Hematopoietic multipotent progenitor cell treated with erythropoietin and hydrocortisone succinate and interleukin-3 and kit ligand, for 17 days (in vitro differentiated cells): ENCODE data around the gene TSR1.

ENCODE experiments used
- DNase-seq: peaks from one replicate; pipeline ENCODE4 v3.0.0-alpha.2; 2015; ENCODE audit warnings: low spot score

The TSR1 gene

DNA sequence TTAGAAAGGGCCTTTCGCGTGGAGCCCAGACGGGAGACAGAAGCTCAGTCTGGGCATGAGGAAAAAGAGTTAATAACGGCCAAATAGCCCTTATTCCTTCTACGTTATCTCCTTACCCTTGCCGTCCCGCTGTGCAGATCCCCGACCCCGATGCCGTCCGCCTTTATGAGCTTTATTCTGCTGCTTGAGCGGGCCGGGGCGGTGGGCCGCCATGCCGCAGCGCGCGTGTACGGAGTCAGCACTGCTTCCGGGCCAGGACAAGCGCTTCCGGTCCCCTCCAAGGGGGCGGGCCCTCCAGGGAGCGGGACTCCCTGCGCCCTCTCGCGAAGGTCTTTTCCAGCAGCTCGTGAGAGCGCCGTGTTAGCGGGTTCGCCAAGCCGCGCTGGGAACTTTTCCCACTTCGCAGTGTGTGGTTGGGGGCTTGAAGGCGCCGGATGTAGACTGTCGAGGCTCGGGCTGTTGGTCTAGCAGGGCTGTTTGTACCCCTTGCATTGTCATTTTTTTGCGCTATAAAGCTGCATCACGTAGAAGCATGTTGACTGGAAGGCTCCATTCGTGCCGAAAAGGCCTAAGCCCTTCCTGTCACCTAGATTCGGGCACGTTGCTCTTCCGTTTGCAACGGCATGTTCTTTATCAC is at the start of gene TSR1:
Gene TSR1, minus strand, starts transcription at position 243 of the 637 bp plus-strand sequence. Its CDS starts 30 bp downstream, at position 213.
- DNase-seq = peak; percentile 83

DNA sequence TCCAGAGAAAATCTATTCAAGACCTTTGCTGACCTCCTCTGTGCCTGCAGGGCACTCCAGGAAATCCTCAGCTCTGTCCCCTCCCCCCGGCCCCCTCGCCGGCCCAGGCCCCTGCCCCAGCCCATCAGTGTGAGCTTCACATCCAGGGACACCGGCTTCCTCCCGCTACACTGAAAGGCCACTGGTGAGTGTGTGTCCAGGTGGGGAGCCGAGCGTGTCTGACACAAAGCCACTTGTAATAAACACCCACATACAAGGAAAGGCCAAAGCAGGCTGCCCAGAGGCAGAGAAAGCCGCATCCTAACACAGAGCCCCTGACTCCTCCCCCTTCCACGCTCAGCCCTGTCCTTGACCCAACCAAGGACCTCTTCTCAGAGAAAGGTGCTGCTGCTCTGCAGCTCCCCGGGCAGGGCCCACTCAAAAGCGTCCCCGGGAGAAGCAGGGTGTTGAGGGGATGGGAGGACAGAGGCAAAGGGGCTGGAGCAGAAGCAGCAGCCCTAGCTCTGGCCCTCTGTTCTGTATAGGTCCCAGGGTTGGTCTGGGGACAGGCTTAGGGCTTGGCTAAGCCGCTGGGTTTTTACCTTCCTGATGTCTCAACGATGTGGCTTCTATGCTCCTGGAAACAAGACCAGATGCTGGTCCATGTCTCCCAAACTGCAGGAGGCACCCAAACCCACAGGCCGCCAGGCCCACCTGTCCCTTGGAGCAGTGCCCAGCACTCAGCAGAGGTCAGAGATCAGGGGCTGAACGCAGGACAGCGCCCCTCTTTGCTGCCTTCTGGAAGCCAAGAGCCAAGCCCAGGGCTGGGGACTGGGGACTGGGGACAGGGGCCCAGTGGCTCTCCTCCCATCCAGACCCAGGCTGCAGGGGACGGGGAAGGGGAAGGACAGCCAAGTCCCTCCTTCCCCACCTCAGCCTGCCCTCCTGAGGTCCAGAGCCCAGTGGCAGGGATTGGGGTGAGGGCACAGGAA is 49.3 kb upstream of the TSR1 start:
- DNase-seq = no peak

DNA sequence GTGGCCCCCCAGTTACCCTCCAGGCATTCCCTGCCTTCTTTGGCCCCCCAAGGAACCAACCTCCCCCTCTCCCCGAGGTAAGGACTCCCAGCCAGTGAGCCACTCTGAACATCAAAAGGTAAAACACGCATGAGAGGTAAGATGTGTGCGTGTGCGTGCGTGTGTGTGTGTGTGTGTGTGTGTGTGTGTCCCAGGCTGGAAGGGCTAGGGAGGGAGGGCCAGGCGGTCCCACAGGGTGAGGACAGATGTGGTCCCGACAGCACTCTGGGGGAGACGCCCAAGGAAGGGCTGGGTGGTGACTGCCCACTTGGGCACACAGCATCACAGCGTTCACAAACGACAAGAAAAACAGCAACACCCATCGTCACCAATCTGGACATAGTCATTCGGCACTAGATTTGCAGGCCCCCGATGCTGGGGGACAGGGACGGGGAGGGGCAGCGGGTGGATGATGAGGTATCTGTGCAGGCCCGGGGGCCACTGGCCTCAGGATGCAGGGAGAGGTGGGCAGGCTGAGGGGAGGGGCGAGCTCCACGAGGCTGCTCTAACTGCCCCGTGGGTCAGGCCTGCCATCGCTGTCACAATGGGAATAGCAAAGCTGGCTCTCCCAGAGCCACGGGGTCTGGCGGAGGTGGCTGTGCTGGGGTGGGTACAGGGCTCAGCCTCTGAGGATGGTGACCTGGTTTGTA is 48.3 kb upstream of the TSR1 start:
- no peak for DNase-seq

DNA sequence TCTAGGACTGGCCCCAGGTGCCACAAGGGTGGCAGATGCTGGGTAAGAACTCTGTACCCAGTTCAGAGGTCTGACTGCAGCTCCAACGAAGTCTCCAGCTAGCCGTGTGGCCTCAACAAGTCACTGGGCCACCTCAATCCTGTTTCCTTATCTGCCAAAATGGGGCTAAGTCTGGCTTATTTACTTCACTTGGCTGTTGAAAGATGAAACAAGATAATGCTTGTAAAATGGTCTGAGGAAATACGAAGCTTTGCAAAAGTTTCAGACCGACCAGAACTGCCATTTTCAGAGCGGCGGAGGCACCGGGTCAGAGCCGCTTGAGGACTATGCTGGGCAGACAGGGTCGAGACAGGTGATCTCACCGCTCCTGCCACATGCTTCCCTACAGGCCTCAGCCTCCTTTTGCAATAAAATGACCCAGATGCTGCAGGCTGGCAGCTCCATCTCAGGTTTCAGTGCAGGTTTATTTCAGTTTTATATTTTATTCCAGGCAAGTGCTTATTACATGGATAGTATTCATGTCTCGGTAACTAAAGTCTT is 47.4 kb upstream of the TSR1 start:
- no peak for DNase-seq

DNA sequence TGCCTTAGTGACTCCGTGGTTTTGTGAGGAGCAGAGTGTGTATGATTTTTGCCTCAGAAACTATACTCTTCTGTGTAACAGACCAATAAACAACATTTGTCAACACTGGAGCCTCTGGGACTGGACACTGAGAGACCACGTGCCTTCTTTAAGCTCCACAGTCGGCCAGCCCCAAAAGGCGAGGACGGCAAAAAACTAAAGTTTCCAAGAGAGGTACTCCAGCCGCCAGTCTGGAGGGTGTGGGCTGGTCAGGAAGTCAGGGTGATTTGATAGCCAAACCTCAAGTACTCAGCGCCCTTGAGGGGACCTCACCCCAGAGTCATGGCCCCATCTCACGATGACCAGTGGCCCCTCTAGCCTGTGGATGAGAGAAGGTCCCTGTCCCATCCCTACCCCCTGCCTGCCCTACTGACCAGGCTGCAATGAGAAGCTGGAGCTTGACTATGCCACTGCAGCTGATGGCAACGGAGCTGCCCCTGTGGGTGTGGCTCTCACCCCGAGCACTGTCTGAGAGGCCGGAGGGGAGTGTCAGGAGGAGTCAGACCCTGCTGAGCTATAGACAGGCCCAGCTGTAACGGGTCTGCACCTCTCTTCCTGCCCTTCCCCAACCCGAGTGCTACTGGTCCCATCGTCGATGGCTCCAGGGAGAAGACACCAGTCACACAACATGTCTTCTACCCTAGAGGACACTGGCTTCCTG is 44.8 kb upstream of the TSR1 start:
- no peak for DNase-seq

DNA sequence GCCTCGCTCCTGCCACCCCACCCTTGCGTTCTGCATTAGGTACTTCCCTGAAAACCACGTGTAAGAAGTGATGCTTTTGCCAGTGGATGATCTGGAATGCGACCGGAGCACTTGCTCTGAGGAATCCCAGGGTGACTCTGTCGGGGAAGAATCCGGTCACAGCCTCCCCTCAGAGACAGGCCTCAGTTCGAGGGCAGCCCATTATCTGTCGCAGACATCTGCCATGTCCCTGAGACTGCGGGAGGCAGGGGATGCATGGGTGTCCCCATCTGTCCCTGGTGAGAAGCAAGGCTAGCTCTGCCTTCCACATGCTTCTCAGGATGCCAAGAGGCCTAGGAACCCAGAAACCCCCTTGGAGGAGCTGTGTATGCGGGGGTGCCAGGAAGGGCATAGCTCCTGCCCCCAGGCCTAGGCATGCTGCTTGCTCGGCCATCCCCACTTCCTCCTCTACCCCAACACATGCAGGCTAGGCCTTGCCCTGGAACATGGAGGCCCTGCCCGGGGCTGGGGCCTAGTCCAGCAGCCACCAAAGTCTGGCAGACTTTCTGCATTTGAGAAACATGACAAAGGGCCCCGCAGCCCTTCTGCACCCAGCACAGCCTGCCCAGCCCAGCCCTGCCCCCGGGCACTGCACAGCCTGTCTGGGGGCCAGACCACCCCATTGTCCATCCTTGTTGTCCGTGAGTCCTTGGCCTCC is 44.1 kb upstream of the TSR1 start:
- DNase-seq = no peak

DNA sequence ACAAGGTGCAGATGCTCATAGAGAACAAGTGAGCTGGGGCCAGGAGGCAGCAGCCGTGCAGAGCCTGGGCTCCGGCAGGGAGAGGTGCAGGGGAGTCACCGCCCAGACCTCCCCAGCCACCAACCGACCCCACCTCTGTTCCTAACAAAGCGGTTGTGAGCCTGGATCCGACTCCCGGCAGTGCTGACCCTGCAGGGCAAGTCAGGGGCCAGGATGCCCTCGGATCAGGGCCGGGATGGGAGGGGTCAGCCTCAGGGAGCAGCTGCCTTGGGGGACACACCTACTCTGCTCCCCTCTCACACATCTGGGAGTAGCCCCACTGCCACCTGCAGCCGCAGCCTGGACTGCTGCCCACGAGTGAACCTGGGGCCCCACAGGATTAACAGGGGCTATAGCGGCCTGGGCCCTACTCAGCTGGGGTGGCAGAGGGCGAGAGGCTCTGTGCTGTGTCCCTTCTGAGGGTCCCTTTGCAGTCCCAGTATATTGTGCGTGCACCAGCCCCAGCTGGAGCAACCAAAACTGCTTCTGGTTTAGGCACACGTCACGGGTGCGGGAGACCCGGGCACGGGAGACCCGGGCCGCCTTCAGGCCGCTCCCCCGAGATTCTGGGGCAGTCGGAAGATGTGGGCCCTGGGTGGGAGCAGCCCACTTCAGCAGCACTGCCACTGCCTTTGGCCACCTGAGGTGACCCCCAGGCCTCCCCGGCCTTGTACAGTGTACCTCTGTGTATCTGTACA is 43.4 kb upstream of the TSR1 start:
- DNase-seq = no peak

DNA sequence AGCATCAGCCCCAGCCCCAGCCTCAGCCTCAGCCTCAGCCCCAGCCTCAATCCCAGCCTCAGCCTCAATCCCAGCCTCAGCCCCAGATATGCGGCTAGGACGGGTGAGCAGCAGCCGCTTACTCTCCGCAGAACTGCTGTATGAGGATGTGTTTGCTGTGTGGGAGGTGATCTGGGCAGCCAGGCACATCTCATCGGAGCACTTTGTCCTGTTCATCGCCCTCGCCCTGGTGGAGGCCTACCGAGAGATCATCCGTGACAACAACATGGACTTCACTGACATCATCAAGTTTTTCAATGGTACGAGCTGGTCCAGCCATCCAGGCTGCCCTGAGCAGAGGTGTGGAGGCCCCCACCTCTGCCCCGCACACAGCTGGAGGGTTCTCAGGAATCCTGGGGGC is 42.6 kb upstream of the TSR1 start:
- no peak for DNase-seq

DNA sequence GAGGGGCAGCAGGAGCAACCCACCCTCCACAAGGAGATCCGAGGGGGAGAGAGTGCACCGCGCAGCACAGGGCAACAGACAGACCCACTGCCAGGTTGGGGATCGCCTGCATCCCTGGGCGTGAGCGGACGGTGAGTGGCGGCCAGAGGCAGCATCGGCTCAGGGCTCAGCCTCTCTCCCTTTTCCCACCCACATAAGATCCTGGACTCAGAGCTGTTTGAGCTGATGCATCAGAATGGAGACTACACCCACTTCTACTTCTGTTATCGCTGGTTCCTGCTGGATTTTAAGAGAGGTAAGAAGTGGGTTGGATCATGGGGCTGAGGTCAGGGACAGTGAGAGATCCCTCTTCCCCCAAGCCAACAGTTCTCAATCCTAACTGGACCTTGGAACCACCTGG is 41.4 kb upstream of the TSR1 start:
- no peak for DNase-seq

DNA sequence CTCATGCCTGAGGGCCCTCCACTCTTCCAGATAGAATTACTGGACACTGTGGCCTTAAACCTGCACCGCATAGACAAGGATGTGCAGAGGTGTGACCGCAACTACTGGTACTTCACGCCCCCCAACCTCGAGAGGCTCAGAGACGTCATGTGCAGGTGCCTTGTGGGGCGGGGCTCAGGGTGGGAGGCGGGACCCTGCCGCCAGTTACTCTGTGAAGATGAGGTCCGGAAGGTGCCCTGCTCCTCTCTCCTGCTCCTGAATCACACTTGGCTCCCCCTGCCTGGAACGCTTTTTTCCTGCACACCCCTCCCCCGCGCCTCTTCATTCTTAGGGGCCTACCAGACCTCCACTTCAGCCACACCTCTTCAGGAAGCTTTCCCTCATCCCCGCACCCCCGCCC is 39.9 kb upstream of the TSR1 start:
- DNase-seq = no peak

DNA sequence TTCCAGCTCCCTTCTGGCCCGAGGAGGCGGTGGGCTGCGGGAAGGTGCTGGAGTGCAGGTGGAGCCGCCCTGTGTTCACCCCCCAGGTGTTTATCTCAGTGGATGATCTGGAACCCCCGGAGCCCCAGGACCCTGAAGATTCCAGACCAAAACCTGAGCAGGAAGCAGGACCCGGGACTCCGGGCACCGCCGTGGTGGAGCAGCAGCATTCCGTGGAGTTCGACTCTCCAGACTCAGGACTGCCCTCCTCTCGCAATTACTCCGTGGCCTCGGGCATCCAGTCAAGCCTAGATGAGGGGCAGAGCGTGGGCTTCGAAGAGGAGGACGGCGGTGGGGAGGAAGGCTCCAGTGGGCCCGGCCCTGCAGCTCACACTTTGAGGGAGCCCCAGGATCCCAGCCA is 39.1 kb upstream of the TSR1 start:
- DNase-seq = no peak

DNA sequence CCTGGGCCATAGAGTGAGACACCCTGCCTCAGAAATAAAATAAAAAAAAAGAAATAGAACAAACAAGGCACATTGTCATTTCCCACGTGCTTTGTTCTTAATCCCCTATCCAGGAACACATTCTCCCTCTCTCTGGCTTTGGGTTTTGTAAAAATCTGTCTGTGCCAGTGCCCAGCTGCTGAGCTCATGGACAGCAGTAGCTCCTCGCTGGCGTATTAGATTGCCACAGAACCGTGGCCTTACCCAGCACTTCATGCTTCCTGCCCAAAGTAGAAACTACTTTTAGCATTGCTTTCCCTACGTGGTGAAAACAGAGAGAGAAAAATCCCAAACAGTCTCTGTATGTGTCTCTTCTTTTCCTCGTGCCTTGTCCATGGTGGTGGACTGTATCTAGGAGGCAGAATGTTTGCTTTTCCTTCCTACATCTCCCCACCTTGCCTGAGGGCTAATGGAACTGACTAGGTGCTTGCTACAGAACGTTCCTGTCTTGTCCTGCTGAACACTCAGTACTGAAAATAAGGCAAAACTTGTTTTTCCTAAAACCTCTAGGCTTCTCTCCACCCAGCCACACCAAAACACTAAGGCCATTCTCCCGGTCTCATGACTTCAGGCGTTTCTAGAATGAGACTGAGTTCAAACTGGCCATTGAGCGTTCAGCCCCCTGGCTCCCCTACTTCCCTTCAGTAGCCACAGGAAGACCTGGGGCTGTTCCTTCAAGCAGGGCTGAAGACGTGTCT is 38.5 kb upstream of the TSR1 start:
- DNase-seq = no peak

DNA sequence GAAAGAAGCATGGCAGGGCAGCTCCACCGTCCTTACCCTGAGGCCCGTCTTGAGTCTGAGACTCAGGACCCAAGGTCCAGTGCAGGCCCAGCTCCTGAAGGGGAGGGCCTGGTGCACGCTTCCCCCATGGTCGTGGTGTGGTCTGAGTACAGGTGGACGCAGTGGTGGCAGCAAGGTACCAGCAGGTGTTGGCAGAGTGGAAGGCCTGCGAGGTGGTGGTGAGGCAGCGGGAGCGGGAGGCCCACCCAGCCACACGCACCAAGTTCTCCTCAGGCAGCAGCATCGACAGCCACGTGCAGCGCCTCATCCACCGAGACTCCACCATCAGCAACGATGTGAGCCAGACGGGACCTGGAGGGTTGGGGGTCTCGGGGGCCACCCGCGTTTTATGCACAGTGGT is 36.9 kb upstream of the TSR1 start:
- no peak for DNase-seq

DNA sequence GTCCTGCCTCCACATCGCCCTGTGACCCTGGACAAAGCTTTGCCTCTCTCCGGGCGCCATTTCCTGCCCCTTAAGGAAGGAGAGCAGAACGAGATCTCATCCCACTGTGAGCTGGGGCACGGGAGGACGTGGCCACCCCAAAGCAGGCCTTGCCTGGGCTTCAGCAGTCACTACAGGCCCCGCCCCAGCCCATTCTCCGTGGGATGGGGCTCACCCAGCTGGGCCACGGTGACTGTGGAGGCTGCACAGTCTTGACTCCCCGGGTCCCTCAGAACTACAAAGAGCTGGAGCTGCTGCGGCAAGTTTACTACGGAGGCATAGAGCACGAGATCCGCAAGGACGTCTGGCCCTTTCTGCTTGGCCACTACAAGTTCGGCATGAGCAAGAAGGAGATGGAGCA is 36.4 kb upstream of the TSR1 start:
- no peak for DNase-seq

DNA sequence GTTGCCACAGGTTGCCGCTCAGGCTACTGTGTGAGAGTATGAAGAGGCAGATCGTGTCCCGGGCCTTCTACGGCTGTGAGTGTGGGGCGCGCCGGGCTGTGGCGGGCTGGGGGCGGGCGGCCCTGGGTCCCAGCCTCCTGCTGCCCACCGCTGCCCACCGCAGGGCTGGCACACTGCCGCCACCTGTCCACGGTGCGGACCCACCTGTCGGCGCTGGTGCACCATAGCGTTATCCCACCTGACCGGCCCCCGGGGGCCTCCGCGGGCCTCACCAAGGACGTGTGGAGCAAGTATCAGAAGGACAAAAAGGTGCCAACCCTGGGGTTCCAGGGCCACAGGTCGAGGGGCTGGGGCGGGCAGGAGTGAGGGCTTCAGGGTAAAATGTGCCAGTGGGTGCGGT is 35.9 kb upstream of the TSR1 start:
- no peak for DNase-seq

DNA sequence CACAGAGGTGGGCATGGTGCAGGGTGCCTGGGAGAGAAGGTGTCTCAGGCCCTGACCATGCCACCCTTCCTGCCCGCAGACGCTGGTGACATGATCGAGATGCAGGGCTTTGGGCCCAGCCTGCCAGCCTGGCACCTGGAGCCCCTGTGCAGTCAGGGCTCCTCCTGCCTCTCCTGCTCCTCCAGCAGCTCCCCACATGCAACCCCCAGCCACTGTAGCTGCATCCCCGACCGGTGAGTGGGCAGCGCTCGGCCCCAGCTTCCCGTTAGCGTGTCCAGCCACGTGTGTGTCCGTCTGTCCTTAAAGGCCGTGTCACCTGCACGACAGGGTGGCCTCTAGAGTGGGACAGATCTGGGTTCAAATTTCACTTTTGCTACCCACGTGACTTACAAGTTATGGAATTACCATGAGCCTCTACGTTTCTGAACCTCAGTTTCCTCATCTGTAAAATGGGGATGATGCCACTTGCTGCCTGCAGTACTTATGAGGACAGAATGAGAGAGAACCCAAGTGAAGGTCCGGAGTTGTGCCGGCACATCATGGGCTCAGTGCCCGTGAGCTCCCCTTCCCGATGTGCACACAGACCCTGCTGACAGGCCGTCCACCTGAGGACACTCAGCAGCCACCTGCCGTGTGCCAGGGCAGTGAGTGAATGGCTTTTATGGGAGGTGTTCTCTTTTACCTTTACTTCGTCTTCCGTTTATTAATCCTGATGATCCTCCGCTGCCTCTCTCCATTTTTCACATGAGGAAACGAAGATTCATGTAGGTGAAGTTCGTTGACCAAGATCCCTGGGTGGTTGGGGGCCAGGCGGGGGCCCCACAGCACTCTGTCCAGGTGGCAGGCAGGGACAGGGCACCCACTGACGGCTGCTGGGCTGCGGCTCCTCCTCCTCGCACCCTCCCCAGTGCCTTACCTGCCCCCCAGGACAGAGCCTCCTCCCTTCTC is 35.2 kb upstream of the TSR1 start:
- DNase-seq = no peak

DNA sequence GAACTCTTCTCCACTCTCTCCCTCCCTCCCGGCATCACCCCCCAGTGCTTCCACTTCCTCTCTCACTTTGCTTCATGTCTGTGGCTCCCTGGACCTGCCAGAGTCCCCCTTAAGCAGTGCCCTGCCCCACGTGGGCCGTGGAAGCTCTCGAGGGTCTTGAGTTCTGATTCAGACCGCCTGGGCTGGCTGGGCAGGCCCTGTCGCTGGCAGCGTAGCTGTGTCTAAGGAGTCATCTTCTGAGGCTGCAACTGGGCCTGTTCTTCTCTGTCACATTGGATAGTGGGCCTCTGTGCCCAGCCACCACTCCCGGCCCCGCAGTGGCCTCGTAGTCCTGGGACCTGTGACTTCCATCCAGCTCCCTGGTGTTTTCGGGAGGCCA is 33.9 kb upstream of the TSR1 start:
- DNase-seq = no peak

DNA sequence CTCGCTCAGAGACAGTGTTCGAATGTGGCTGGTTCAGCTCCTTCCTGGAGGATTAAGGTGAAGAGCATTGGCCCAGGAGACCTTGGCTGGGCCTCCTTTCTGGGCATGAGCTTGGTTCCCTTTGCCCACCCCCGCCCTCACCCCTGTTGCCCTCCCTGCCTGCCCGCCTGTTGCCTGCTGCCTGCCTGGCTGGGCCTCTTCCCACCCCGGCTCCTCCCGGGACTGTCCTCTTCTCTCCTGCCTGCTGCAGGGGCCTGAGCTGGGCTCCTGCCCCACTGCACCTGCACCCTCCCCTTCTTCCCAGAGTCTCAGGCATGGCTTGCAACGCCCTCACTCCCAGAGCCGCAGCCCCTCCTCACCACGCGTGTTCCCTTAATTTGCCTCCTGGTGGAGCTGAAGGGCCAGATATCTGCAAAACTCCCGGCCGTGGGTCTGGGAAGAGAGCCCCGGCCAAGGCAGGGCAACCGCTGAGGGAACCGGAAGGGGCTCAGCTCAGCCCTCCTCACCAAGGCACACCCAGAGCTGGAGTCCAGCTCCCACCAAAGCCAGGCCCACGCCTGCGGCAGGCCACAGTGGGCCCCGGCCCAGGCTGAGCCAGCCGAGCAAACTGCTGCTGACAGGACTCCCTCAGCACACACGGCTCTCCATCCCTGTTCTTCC is 33.4 kb upstream of the TSR1 start:
- DNase-seq = no peak
